ENCODE results near the gene MCAM. TPM values are rescaled to one million over a fixed set of nuclear protein-coding genes. Genes with fewer than 3 reads are reported as not detected.

Gene MCAM
- total and polyA plus RNA-seq, 2 of the 8 experiments (the other 6 are each of a cell fraction or from before 2014, with no cell fraction given), result 22.4 to 32.2 TPM

DNA sequence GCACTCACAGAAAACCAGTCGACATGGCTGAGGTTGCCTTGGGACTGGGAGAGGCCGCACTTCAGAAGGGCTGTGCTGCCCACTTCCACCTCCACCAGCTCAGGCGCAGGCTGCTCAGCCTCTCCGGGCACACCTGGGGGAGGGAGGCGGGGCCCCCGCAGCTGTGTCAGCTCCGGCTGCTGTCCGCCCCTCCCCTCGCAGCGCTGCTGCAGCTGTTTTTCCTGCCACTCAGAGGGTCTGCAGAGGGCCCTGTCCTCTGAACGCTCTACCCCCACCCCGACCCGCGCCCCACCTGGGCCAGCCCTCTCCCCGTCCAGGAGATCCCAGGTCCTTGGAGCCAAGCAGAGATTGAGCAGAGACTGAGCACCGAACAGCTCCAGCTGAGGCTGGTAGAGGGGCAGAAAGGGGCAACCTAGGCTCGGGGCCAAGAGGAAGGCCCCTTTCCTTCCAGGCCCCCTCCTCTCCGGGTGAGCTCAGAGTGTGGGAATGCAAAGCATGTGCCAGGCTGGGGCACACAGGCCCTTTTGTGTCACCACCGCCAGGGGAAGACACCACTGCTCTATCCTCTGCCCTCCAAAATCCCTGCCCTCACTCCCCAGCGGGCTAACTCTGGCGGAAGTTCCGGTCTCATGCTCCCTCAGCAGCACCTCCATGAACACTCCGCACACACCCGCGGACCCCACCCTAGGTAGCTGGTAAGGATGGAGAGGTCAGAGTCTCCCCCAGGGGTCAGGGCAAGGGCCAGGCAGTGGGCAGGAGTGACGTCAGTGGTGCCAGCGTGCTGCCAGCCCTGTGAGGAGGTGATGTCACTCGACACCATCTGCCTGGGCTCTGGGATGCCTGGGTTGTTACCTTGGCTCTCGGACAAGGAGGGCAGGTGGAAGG is 1.6 kb downstream of the MCAM start:
- Histone ChIP-seq H4K5ac (ENCODE audit: insufficient read length, low read depth, low read length) (no peak overlapping the region), H4K20me1 (replicated peaks in 1 of 2; ENCODE audit: control insufficient read depth in 1 of 2, insufficient read depth in 2 of 2, low read length in 2 of 2) (peaks cover 2 to 3% of the 10 kb centered on the region in 2 experiments), H2BK120ac (replicated peaks; ENCODE audit: low read depth, low read length) (no peak overlapping the region), H2BK20ac (ENCODE audit: low read length) (no peak overlapping the region), H2BK12ac (ENCODE audit: low read depth, low read length) (no peak overlapping the region; the same call in 1 of the 2 replicates), H3K36me3 (ENCODE audit: control insufficient read depth in 2 of 4, insufficient read depth in 4 of 4, low read length in 3 of 4) (peaks cover 0 to 5% (median 2%) of the 10 kb centered on the region in 4 experiments; a peak in 4 of 8 replicates), H2BK5ac (ENCODE audit: low read depth, low read length) (peak overlapping the region; percentile 71; the same call in 1 of the 2 replicates), H2AFZ (ENCODE audit: low read length) (peak overlapping the region; percentile 36; the same call in 1 of the 2 replicates), H3K79me2 (ENCODE audit: control insufficient read depth in 1 of 2, insufficient read depth in 2 of 2, low read length in 2 of 2) (no peaks in the 10 kb centered on the region), H3K56ac (replicated peaks; ENCODE audit: insufficient read length, low read depth, low read length) (no peak overlapping the region), H3K9ac (replicated peaks in 1 of 4; ENCODE audit: extremely low read depth in 1 of 4, low read depth in 3 of 4, low read length in 3 of 4) (no peak overlapping the region; a peak in 1 of 7 replicates), H3K23ac (ENCODE audit: insufficient read length) (no peak overlapping the region), H3K79me1 (ENCODE audit: low read depth, low read length) (no peaks in the 10 kb centered on the region), H2AK5ac (ENCODE audit: low read depth, low read length) (peak overlapping the region; percentile 97; the same call in 1 of the 2 replicates), H3K4ac (replicated peaks; ENCODE audit: insufficient read length, low read depth, low read length) (no peak overlapping the region), H3K18ac (ENCODE audit: extremely low read depth, low read length) (peak overlapping the region; percentile 78), H3K4me2 (ENCODE audit: insufficient read depth in 1 of 2, low read depth in 2 of 2, low read length in 2 of 2) (peak overlapping the region; percentile 97), H4K8ac (ENCODE audit: extremely low read depth, insufficient read depth, low read length) (peak overlapping the region; percentile 39; the same call in 1 of the 2 replicates), H3K23me2 (ENCODE audit: low read depth, low read length) (peaks cover 27% of the 10 kb centered on the region), H4K91ac (replicated peaks; ENCODE audit: insufficient read length, low read length) (peak overlapping the region; percentile 47), H3K9me3 (ENCODE audit: insufficient read depth in 2 of 2, low read depth in 1 of 2, low read length in 1 of 2) (no peaks in the 10 kb centered on the region), H3K4me1 (replicated peaks in 1 of 4; ENCODE audit: control insufficient read depth in 3 of 4, insufficient read depth in 4 of 4, low read length in 3 of 4) (peaks cover 11 to 50% (median 43%) of the 10 kb centered on the region in 4 experiments), H3K14ac (ENCODE audit: insufficient read length) (no peak overlapping the region), H2BK15ac (ENCODE audit: low read length) (0 out of 2 replicates have a peak overlapping the region, but pooled peaks have one; percentile 40), H3K27ac (ENCODE audit: low read depth, low read length) (no peak overlapping the region), H3K27me3 (replicated peaks in 1 of 4; ENCODE audit: control insufficient read depth in 3 of 4, extremely low read depth in 1 of 4, insufficient read depth in 3 of 4, low read length in 3 of 4) (peaks cover 5 to 46% (median 36%) of the 10 kb centered on the region in 4 experiments), H3K4me3 (ENCODE audit: extremely low read depth in 1 of 4, insufficient read depth in 2 of 4, low read depth in 3 of 4, low read length in 4 of 4) (peak overlapping the region; percentile 55 to 77 (median 66))
- peak in 1 of 2 experiments; percentile 74 for DNase-seq (ENCODE audit: low read depth in 1 of 2, low spot score in 2 of 2)
- no peak for FAIRE-seq
- ChIA-PET CTCF (ENCODE audit: partially characterized antibody) (interaction anchor here (0.6 to 16.8 kb wide), 13 partner anchors 8 to 467 kb away, joined by 3 to 415 read pairs (median 4); partner anchors contain the start of genes C1QTNF5, MFRP and RNF26), POLR2A (ENCODE audit: partially characterized antibody) (interaction anchor here (0.9 to 5.4 kb wide), 13 partner anchors 8 to 230 kb away, joined by 3 to 44 read pairs (median 5); partner anchors contain the start of genes ABCG4, C1QTNF5, HMBS and RNF26)
- WGBS, 2 experiments (ENCODE audit: extremely low coverage in 1 of 2, insufficient coverage in 1 of 2, insufficient read length in 1 of 2, insufficient replicate concordance in 2 of 2, low coverage in 1 of 2, low lambda C conversion rate in 2 of 2, missing lambda C conversion rate in 1 of 2), result 6% methylated on average over 25 of the region's 29 CpGs; no CpG with 5 or more reads in 1 of the 2 experiments
- TF ChIP-seq TEAD4 (IDR thresholded peaks at IDR 0.05; ENCODE audit: low read depth, low read length) (peak; percentile 80), CTBP2 (IDR thresholded peaks at IDR 0.05; ENCODE audit: borderline replicate concordance, insufficient read depth, insufficient read length, low read length) (peak; percentile 55), JUND (IDR thresholded peaks at IDR 0.05; ENCODE audit: low read length) (peak; percentile 81), NRF1 (IDR thresholded peaks at IDR 0.05; ENCODE audit: low read depth, low read length) (no peak), SAP30 (IDR thresholded peaks at IDR 0.05; ENCODE audit: insufficient read depth, insufficient replicate concordance, low read length) (no peak), JUN (IDR thresholded peaks at IDR 0.05; ENCODE audit: low read depth, low read length) (0 out of 2 replicates have a peak, but pooled peaks have one; percentile 18)
- TF ChIP-seq, protein P1, sequence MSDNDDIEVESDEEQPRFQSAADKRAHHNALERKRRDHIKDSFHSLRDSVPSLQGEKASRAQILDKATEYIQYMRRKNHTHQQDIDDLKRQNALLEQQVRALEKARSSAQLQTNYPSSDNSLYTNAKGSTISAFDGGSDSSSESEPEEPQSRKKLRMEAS (IDR thresholded peaks at IDR 0.05), result peak; percentile 1; the same call in 1 of the 2 replicates
